GM18909 (cell line): ENCODE results near the gene CLSTN1.

Experiments used
- ATAC-seq: cut with Tn5 transposase; IDR thresholded peaks from one replicate; pipeline ENCODE4 v1.9.1; 2021; ENCODE audit warnings: mild to moderate bottlenecking; ENCODE audit not compliant: unreplicated experiment, poor library complexity

The CLSTN1 gene

DNA sequence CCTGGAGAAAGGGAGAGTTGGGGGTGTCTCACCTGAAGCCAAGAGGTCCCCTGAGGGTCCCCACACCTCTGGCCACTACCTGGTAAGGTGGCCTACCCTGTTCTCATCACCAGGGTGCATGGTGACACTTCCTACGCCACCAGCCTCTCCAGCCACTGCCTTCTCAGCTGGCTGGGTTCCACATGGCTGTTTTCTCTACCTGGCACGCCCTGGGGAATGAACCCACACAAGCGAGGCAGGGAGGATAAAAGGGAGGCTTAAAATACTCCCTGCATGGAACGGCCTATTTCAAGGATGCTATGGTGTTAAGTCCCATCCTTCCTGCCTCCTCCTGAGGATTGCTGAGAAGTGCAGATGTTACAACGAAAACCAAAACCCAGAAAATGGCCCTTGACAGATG is 87.5 kb downstream of the CLSTN1 start:
- no peak for ATAC-seq

DNA sequence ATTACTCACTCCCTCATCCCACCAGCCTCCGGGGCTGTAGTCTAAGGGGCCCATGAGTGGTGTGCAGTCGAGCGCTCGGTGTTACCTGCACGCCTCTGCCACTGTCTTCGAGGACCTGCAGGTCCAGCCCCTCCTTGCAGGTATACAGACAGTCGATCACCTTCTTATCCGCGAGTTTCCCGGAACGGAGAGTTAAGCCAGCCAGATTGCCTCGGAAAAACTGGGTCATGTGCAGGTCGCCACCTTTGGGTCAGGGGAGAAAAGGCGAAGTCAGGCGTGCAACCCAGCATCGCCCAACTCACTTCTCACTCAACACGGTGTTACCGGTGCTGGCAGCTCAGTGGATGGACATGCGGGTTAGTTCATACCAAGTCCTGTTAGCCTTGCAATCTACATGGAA is 88.0 kb downstream of the CLSTN1 start:
- no peak for ATAC-seq

DNA sequence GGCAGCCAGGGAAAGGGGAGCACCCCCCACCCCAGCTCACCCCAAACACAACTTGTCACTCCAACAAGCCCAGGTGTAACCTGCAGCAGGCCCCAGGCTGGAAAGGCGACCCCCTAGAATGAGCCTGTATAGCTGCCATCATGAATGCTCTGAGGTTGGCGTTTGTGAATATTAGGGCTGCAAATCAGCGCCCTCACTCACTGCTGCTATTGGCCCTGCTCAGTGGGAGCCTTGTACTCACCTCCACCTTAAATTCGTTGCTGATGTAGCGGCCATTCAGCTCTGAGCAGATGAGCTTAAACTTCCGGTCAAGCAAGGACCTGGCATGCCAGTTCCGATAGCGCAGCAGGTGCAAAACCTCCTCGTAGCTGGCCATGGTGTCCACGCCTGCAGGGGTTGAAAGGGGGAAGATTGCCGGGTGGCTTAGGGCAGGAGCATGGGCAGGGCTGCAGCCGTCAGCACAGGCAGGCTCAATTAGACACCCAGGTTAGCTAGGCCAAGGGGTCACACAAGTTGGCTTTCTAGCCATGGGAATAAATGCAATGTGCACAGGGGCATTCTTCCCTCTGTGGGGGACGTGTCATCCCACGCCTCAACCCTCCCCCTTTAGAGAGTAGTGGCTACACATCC is 90.5 kb downstream of the CLSTN1 start:
- ATAC-seq = no peak

DNA sequence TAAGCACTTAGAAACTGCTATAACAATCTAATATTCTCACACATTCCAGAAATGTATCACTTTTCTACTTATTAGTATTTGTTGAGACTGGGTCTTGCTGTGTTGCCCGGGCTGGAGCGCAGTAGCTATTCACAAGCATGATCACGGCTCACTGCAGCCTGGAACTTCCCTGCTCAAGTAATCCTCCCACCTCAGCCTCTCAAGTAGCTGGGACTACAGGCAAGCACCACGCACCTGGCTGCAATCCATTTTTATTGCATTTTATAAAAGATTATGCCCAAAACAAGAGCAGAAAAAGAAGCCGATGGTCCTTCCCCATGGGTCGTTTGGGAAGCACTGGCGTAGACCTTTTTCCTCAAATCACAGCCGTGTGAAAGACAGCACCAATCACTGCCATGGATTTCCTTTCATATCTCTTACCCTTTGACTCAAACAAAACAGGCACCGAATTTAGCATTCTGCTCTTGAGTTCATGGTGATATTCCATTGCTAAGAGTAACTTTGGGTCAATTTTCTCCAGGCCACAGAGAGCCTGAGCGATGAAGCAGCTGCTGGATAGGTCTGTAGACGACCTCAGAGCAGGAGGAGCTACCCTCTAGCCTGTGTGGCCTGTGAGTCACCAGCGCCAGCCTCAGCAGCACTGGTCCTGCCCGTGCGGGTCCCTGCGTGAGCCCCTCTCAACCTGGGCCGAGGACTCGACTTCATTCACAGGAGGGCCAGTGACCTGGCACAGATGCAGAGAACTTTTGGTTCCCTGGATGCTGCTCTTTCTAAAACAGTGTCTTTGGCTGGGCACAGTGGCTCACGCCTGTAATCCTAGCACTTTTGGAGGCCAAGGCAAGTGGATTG is 91.4 kb downstream of the CLSTN1 start:
- ATAC-seq = no peak

DNA sequence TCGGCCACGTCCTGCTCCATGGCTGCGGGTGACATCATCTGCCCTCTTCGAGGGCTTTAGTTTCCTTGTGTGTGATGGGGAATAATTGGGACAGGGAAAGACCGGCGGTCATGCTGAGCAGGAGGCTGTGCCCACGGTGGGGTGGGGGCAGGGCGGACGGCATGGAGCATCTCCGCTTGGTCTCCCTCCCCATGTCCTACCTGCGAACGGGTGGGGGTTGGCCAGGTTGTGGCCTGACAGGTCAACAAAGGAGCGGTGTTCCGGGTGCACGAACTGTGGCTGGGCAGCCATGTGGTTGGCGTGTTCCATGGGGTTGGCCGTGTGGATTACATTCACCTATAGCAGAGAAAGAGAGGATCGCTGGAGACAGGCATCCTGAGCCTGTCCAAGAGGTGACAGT is 92.2 kb downstream of the CLSTN1 start:
- ATAC-seq = no peak

DNA sequence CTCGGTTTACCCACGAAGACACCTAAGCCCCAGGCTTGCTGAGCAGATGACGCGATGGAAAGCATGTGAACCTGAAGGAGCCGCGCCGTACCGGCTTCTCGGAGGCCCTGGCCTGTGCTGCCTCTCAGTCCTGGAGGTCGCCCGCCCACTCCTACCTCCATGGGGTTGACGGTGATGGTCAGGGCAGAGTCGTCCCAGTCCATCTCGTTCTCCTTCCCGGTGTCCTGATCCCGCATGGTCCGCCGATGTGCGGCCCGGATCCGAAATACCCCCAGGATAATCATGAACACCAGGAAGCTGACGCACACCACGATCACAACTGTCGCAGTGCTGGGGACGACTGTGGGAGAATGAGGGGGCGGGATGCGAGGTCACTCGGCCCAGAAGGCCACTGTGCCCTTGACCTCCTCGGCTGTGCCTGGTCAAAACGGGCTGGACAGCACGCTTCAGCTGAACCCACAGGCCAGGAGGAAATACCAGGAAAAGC is 92.7 kb downstream of the CLSTN1 start:
- ATAC-seq = no peak

DNA sequence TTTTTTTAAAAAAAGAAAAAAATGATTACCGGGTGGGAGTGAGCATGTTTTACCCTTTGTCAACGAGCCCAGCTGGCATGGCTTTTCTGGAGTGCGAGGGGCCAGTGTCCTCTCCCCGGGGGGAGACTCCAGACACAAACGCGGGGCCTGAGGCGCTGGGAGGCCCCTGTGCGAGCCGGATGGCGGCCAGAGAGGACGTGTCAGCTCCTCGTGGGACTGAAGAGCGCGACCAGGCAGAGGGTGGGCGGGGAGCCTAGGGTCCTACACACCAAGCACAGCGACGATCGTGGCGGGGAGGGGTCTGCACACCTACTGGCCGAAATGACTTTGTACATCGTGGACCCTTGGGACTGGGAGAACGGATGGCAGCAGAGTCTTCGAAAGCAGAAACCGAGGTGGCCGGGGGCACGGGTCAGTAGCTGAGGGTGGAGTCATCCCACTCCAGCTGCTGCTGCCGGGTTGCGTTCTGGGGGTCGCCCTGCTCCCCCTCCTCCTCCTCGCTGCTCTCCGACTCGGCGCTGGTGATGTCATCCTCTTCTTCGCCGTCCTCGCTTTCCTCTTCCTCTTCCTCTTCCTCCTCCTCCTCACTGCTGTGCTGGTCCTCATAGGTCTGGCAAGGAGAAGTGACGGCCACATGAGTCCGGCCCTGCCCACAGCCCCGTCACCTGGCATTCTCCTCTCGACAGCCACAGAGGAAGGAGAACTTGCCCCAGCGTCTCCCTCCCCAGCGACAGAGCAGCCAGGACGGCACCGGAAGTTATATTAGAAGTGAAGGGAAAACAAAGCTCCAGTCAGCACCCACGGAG is 93.5 kb downstream of the CLSTN1 start:
- ATAC-seq = no peak

DNA sequence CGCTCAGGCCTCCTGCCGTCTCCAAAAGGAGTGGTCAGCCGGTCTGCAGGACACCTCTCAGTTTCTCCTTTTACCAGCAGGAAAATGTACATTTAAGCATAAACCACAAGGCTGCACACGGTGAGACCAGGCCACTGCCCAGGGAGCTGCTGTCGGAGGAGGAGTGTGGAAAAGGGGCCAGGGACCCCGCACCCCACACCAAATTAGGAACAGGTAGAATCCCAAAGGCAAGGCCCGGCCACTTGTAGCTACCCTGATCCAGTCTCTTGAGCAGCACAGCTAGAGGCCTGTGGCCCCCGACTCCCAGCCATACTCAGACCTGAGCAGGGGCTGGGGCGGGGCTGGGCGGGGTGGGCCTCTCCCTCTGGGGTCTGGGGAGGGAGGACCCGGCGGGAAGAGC is 94.2 kb downstream of the CLSTN1 start:
- no peak for ATAC-seq

DNA sequence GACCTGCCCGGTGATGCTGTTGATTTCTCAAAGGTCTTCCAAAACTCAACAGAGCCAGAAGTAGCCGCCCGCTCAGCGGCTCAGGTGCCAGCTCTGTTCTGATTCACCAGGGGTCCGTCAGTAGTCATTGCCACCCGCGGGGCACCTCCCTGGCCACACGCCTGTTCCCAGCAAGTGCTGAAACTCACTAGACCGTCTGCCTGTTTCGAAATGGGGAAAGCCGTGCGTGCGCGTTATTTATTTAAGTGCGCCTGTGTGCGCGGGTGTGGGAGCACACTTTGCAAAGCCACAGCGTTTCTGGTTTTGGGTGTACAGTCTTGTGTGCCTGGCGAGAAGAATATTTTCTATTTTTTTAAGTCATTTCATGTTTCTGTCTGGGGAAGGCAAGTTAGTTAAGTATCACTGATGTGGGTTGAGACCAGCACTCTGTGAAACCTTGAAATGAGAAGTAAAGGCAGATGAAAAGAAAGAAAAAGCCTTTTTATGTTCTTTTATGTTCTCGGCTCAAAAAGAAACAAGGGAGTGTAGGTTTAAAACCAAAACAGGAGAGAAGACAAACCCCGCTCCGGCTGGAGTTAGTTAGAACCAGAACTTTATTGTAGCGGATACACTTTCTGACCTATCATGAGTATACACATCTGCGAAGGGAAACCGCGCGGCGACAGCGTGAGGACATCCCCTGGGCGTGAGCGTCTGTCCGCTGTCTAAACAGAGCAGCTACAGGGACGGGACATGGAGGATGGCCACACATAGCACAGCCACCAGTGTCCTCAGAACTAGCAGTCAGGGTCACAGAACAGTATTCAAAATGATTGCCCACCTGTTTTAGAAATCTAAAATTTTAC is 95.1 kb downstream of the CLSTN1 start:
- ATAC-seq = no peak

DNA sequence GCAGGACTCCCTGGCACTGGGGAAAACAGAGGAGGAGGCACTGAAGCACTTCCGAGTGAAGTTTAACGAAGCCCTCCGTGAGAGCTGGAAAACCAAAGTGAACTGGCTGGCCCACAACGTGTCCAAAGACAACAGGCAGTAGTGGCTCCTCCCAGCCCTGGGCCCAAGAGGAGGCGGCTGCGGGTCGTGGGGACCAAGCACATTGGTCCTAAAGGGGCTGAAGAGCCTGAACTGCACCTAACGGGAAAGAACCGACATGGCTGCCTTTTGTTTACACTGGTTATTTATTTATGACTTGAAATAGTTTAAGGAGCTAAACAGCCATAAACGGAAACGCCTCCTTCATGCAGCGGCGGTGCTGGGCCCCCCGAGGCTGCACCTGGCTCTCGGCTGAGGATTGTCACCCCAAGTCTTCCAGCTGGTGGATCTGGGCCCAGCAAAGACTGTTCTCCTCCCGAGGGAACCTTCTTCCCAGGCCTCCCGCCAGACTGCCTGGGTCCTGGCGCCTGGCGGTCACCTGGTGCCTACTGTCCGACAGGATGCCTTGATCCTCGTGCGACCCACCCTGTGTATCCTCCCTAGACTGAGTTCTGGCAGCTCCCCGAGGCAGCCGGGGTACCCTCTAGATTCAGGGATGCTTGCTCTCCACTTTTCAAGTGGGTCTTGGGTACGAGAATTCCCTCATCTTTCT is 96.7 kb downstream of the CLSTN1 start:
- ATAC-seq = no peak

DNA sequence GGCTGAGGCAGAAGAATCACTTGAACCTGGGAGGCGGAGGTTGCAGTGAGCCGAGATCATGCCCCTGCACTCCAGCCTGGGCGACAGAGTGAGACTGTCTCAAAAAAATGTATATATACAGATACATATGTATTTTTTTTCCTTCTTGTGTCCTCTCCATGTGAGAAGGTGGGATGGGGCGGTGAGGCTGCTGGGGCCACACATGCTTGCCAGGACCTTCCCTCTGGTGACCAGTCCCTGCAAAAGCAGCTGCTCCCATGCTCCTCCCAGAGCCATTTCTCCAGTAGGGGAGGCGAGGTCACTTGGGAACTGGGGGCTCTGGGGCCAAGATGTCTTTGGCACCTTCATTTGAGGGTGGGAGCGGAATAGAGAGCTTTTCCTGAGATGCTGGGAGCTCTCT is 97.4 kb downstream of the CLSTN1 start:
- no peak for ATAC-seq

DNA sequence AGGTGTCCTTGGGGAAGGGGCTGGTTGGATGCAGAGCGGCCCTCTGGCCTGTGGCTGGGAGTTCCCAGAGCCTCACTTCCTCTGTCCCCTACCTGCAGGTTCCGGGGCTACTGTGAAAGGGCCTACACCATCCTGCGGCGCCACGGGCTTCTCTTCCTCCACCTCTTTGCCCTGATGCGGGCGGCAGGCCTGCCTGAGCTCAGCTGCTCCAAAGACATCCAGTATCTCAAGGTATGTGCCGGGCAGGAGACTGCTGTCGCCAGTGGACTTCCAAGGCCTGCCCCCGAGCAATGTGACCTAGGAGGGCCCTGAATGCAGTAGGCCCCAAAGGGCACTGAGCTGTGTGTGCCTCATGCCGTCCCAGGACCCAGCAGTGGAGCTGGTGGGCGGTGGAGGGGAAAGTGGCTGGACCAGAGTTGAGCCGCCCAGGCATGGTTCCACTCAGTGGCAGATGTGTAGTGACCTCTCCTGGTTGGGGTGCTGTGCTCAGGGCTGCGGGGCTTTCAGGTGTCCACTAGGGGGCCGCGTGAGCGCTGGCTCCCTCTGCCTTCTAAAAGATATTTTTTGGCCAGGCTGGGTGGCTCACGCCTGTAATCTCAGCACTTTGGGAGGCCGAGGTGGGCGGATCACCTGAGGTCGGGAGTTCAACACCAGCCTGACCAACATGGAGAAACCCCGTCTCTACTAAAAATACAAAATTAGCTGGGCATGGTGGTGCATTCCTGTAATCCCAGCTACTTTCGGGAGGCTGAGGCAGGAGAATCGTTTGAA is 98.9 kb downstream of the CLSTN1 start:
- ATAC-seq = peak; percentile 56

DNA sequence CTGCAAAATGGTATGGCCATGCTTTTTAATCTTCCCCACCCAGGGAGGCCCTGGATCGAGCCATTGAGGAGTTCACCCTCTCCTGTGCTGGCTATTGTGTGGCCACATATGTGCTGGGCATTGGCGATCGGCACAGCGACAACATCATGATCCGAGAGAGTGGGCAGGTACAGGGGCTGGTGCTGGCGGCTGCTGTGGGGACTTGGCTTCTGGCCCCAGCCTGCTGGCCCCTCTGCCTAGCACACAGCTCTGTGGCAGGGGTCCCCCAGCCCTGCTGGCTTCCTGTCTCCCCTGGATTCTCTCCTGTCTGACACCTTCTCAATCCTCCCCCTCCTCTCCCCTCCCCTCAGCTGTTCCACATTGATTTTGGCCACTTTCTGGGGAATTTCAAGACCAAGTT is 99.8 kb downstream of the CLSTN1 start:
- no peak for ATAC-seq

DNA sequence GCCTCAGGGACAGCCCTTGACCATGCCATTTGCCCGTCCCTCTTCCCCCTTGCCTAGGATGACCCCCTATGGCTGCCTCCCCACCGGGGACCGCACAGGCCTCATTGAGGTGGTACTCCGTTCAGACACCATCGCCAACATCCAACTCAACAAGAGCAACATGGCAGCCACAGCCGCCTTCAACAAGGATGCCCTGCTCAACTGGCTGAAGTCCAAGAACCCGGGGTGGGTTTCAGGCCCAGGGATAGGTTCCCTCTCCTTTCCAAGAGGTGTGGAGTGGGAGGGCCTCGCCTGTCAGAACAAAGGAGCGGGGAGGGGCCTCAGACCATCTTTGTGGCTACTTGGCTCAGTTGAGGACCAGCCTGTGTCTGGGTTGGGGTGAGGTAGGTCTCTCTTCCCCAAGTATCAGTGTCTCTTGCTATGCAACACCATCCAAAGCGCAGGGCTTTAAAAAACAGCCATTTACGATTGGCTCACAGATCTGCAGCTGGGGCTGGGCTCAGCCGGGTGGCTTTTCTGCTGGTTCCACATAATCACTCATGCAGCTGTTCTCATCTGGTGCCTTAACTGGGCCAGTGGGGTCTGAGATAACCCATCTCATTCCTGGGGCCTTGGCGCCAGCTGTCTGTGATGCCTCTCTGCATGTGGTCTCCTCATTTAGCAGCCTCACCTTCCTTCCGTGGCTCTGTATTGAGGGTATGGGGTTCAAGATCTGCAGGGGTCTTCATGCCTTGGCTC is 100.5 kb downstream of the CLSTN1 start:
- ATAC-seq = no peak

DNA sequence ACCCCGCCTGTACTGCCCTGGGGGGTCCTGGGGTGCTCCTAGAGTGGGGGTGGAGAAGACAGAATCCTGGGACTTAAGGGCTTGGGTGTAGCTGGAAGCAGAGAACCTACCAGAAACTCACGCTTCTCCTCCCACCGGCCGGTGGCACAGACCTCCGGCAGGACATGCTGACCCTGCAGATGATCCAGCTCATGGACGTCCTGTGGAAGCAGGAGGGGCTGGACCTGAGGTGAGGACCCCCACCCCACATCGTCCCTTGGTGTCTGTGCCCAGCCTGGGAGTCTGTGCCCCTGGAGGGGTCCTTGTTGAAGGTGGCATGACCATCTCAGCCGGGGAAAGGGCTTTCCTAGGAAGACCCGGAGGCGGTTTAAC is 101.4 kb downstream of the CLSTN1 start:
- no peak for ATAC-seq

DNA sequence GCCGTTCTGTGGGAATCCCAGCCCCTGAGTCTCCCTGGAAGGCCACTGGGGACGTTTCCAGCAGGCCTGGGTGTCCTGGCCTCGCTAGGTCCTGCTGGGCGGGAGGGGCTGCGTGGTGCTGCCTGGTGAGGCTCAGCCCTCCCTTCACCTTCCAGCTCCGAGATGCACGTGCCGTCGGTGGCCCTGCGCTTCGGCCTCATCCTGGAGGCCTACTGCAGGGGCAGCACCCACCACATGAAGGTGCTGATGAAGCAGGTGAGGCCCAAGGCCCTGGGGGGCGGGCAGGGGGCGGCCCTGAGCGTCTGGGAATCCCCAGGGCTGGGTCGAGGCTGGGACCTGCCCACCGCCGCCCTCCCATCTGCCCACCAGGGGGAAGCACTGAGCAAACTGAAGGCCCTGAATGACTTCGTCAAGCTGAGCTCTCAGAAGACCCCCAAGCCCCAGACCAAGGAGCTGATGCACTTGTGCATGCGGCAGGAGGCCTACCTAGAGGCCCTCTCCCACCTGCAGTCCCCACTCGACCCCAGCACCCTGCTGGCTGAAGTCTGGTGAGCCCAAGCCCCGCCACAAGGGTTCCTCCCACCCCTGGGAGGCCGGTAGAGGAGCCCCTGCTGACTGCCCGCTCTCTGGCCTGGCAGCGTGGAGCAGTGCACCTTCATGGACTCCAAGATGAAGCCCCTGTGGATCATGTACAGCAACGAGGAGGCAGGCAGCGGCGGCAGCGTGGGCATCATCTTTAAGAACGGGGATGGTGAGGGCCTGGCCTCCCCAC is 102.0 kb downstream of the CLSTN1 start:
- ATAC-seq = no peak

DNA sequence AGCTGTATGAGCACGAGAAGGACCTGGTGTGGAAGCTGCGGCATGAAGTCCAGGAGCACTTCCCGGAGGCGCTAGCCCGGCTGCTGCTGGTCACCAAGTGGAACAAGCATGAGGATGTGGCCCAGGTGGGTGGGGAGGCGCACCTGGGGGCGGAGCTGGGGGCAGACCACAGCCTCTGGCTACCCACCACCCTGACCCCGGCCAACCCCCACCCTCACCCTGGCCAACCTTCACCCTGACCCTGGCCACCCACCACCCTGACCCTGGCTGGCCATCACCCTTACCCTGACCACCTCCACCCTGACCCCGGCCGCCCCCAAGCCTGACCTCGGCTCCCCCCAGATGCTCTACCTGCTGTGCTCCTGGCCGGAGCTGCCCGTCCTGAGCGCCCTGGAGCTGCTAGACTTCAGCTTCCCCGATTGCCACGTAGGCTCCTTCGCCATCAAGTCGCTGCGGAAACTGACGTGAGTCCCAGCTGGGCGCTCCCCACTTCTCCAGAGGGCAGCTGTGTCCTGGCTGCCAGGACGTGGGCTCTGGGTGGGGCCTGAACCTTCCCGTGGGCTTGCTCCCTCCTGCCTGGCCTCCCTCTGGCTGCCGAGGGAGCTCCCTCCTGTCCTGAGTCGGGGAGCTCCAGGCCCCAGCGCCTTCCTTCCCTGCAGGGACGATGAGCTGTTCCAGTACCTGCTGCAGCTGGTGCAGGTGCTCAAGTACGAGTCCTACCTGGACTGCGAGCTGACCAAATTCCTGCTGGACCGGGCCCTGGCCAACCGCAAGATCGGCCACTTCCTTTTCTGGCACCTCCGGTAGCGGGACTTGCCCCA is 102.8 kb downstream of the CLSTN1 start:
- no peak for ATAC-seq
